Measurements from ENCODE around the gene SIK3.

Gene SIK3

GRCh38 chr11:116958246-116958645, 140.0 kb downstream of the SIK3 start:
- no peak for TF ChIP-seq CTCF (IDR thresholded peaks at IDR 0.05; ENCODE audit: low read depth, low read length, missing control alignments)
- no peak for DNase-seq (ENCODE audit: extremely low read depth, low read depth)

GRCh38 chr11:116955949-116956348, 142.3 kb downstream of the SIK3 start:
- no peak overlapping the region for H3K4me3 ChIP-seq (replicated peaks; ENCODE audit: low read depth, low read length)
- TF ChIP-seq CTCF (IDR thresholded peaks at IDR 0.05; ENCODE audit: low read depth, low read length, missing control alignments): no peak
- no peak for DNase-seq (ENCODE audit: extremely low read depth, low read depth)

More at GRCh38 chr11:116958246-116958645, 140.0 kb downstream of the SIK3 start:
- H3K4me3 ChIP-seq (replicated peaks; ENCODE audit: low read depth, low read length): no peak overlapping the region

GRCh38 chr11:116955548-116955947, 142.7 kb downstream of the SIK3 start:
- DNase-seq (ENCODE audit: extremely low read depth, low read depth): no peak

GRCh38 chr11:116953530-116954285, 144.5 kb downstream of the SIK3 start:
- no peak for DNase-seq (ENCODE audit: extremely low read depth, low read depth)
- TF ChIP-seq CTCF (IDR thresholded peaks at IDR 0.05; ENCODE audit: low read depth, low read length, missing control alignments): no peak
- no peak overlapping the region for H3K4me3 ChIP-seq (replicated peaks; ENCODE audit: low read depth, low read length)

More at GRCh38 chr11:116955548-116955947, 142.7 kb downstream of the SIK3 start:
- H3K4me3 ChIP-seq (replicated peaks; ENCODE audit: low read depth, low read length): no peak overlapping the region
- TF ChIP-seq CTCF (IDR thresholded peaks at IDR 0.05; ENCODE audit: low read depth, low read length, missing control alignments): no peak

- no peak overlapping the region for H3K4me3 ChIP-seq (replicated peaks; ENCODE audit: low read depth, low read length)
- no peak for TF ChIP-seq CTCF (IDR thresholded peaks at IDR 0.05; ENCODE audit: low read depth, low read length, missing control alignments)
- DNase-seq (ENCODE audit: extremely low read depth, low read depth): no peak
Observed at GRCh38 chr11:116951762-116952161, 146.5 kb downstream of the SIK3 start.

GRCh38 chr11:116950210-116950609, 148.0 kb downstream of the SIK3 start:
- no peak for TF ChIP-seq CTCF (IDR thresholded peaks at IDR 0.05; ENCODE audit: low read depth, low read length, missing control alignments)
- no peak for DNase-seq (ENCODE audit: extremely low read depth, low read depth)
- H3K4me3 ChIP-seq (replicated peaks; ENCODE audit: low read depth, low read length): no peak overlapping the region

Data from HFF-Myc (cell line).